Measurements from ENCODE around the gene TEAD3.
"Not testable (repeated sequence)": the region's sequence is repeated elsewhere in the genome, so short reads cannot be mapped to it uniquely, and the experiment has no call there.

DNA sequence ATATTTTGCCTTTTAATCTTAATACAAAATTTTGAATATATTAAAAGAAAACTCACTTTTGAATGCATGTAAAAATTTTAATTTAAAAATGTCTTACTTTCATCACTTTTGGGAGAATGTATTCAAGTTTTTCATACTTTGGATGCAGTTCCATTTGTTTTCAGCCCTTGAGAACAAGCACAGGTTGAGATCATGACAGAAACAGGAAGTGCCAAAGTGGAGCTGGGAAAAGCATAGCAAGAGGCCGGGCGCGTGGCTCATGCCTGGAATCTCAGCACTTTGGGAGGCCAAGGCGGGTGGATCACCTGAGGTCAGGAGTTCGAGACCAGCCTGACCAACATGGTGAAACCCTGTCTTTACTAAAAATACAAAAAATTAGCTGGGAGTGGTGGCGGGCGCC lies 21.1 kb upstream of the TEAD3 start:
- TF ChIP-seq CTCF (conservative IDR thresholded peaks at IDR 0.05; ENCODE audit: low read depth in 2 of 2); EZH2 (IDR thresholded peaks at IDR 0.05; ENCODE audit: low read depth, unreplicated experiment); JUNB (IDR thresholded peaks at IDR 0.05; ENCODE audit: unreplicated experiment); POLR2AphosphoS5 (IDR thresholded peaks at IDR 0.05; ENCODE audit: low read depth): not testable (repeated sequence)

Data from GM23338 (cell line).